ENCODE data around the gene ARMCX1.

ARMCX1 gene

DNA sequence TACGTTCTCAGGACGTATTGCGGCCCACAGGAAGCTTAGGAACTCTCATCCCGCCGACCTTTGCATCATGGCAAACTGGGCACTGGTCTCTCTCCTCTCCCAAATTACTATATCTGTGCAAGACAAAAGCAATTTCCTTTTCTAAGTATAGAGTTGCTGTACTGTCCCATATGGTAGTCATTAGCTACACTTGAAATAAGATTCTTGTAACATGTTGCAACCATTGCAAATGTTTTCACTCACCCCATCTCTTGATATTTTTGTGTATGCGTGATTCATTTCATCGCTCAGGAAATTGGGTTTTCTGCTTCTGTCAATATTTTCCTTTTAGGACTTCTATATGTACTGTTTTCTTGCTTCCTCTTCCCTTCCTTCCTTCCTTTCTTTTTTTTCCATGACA, 51.7 kb downstream of the ARMCX1 start:
- H3K4me3 ChIP-seq (replicated peaks; ENCODE audit: insufficient read depth, low read length), result no peak overlapping the region
- H3K27me3 ChIP-seq (ENCODE audit: insufficient read depth, poor library complexity, severe bottlenecking), result peaks cover 10% of the 10 kb centered on the region
- no peak overlapping the region for H3K27ac ChIP-seq (replicated peaks)
- DNase-seq (ENCODE audit: low read depth in 1 of 2, low spot score in 1 of 2), result no peak
- TF ChIP-seq SPI1 (IDR thresholded peaks at IDR 0.05; ENCODE audit: borderline replicate concordance, low read depth), result no peak
- TF ChIP-seq POLR2AphosphoS5 (IDR thresholded peaks at IDR 0.05; ENCODE audit: low read depth), result no peak
- TF ChIP-seq GABPA (IDR thresholded peaks at IDR 0.05; ENCODE audit: low read depth), result no peak
- TF ChIP-seq, protein P1, sequence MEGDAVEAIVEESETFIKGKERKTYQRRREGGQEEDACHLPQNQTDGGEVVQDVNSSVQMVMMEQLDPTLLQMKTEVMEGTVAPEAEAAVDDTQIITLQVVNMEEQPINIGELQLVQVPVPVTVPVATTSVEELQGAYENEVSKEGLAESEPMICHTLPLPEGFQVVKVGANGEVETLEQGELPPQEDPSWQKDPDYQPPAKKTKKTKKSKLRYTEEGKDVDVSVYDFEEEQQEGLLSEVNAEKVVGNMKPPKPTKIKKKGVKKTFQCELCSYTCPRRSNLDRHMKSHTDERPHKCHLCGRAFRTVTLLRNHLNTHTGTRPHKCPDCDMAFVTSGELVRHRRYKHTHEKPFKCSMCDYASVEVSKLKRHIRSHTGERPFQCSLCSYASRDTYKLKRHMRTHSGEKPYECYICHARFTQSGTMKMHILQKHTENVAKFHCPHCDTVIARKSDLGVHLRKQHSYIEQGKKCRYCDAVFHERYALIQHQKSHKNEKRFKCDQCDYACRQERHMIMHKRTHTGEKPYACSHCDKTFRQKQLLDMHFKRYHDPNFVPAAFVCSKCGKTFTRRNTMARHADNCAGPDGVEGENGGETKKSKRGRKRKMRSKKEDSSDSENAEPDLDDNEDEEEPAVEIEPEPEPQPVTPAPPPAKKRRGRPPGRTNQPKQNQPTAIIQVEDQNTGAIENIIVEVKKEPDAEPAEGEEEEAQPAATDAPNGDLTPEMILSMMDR (IDR thresholded peaks at IDR 0.05; ENCODE audit: insufficient read depth, low read length), result no peak
- TF ChIP-seq, protein P2, sequence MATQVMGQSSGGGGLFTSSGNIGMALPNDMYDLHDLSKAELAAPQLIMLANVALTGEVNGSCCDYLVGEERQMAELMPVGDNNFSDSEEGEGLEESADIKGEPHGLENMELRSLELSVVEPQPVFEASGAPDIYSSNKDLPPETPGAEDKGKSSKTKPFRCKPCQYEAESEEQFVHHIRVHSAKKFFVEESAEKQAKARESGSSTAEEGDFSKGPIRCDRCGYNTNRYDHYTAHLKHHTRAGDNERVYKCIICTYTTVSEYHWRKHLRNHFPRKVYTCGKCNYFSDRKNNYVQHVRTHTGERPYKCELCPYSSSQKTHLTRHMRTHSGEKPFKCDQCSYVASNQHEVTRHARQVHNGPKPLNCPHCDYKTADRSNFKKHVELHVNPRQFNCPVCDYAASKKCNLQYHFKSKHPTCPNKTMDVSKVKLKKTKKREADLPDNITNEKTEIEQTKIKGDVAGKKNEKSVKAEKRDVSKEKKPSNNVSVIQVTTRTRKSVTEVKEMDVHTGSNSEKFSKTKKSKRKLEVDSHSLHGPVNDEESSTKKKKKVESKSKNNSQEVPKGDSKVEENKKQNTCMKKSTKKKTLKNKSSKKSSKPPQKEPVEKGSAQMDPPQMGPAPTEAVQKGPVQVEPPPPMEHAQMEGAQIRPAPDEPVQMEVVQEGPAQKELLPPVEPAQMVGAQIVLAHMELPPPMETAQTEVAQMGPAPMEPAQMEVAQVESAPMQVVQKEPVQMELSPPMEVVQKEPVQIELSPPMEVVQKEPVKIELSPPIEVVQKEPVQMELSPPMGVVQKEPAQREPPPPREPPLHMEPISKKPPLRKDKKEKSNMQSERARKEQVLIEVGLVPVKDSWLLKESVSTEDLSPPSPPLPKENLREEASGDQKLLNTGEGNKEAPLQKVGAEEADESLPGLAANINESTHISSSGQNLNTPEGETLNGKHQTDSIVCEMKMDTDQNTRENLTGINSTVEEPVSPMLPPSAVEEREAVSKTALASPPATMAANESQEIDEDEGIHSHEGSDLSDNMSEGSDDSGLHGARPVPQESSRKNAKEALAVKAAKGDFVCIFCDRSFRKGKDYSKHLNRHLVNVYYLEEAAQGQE (IDR thresholded peaks at IDR 0.05; ENCODE audit: insufficient replicate concordance, low read depth), result no peak

All from HL-60 (cell line).